ENCODE data around the gene COBL. TPM values are rescaled to one million over a fixed set of nuclear protein-coding genes. Genes with fewer than 3 reads are reported as not detected.

The COBL gene, protein sequence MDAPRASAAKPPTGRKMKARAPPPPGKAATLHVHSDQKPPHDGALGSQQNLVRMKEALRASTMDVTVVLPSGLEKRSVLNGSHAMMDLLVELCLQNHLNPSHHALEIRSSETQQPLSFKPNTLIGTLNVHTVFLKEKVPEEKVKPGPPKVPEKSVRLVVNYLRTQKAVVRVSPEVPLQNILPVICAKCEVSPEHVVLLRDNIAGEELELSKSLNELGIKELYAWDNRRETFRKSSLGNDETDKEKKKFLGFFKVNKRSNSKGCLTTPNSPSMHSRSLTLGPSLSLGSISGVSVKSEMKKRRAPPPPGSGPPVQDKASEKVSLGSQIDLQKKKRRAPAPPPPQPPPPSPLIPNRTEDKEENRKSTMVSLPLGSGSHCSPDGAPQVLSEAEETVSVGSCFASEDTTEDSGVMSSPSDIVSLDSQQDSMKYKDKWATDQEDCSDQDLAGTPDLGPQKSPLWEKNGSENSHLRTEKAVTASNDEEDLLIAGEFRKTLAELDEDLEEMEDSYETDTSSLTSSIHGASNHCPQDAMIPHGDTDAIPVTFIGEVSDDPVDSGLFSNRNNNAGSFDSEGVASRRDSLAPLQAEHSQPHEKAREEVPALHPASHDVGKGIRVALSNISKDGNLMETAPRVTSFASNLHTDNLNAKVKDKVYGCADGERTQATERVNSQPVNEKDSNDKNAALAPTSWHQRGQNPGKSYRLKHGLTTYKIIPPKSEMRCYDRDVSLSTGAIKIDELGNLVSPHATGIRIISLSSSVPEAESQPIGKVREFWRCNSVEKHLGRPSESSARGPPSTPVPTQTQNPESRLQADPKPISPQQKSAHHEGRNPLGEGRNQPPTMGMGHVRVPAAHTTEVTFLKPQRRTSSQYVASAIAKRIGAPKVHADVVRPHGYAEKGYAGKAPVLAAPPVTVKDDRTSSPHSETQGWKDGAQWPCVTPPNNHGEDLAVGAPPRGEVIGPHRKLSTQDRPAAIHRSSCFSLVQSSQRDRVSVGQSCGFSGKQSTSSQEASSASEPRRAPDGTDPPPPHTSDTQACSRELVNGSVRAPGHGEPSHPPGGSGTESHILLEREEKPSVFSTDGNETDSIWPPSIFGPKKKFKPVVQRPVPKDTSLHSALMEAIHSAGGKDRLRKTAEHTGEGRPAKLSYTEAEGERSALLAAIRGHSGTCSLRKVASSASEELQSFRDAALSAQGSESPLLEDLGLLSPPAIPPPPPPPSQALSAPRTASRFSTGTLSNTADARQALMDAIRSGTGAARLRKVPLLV
- 25.7 and 47.1 TPM in 2 replicates for total RNA-seq (ENCODE audit: low replicate concordance)
- long read RNA-seq, partial matches to known transcripts: 7 of 15 reads
- long read RNA-seq, other reads (novel, unspliced or antisense): 8 of 15 reads

DNA sequence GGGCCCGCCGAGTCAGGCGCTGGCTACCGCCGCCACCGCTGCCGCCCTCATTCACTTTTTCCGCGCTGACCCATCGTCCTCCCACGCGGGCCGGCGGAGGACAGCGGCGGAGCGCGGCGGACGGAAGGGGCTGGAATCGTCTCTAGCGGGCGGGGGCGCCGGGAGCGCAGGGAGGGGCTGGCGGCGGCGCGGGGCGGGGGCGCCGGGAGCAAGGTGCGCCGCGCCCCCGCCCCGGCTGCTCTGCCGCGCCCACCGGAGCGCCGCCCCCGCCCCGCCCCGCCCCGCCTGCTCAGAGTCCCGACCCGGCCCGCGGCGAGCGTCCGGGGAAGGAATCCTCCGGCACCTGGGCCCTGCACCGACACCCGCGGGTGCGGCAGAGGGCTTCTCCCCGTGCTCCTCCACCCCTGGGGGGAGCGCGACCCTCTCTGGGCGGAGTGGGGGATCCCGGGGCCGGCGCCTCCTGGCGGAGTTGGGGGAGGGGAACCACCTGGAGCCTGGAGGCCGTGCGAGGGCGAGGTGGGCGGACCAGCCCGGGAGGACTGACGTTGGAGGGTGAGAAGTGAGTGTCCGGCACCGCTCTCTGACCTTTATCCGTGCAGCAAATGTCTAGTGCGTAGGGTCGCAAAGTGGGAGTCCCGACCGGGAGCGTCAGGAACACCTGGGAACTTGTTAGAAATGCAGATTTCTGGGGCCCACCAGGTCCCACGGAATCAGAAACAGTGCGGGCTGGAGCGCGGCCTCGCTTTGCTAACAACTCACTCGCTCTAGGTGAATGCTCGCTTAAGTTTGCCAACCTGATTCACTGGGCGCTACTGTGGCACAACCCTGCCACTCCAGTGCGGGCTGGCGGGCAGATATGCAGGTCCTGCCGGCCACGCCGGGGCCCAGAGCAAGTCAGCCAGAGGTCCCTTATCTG is at the start of gene COBL:
COBL (minus strand) TSS at position 144 of the 916 bp plus-strand sequence. CDS start 176 bp downstream, outside the sequence.
- DNase-seq (ENCODE audit: extremely low spot score, unreplicated experiment): no peak
- Mint-ChIP-seq H3K27me3 (peaks cover 35% of the 10 kb centered on the region), H3K4me1 (ENCODE audit: unreplicated experiment) (peaks cover 16% of the 10 kb centered on the region), H3K4me3 (peak within 1 kb of the TSS; percentile 96), H3K9me3 (no peaks in the 10 kb centered on the region), H3K27ac (peak within 1 kb of the TSS; percentile 99), H3K36me3 (no peaks in the 10 kb centered on the region)
- TF ChIP-seq, protein P1, sequence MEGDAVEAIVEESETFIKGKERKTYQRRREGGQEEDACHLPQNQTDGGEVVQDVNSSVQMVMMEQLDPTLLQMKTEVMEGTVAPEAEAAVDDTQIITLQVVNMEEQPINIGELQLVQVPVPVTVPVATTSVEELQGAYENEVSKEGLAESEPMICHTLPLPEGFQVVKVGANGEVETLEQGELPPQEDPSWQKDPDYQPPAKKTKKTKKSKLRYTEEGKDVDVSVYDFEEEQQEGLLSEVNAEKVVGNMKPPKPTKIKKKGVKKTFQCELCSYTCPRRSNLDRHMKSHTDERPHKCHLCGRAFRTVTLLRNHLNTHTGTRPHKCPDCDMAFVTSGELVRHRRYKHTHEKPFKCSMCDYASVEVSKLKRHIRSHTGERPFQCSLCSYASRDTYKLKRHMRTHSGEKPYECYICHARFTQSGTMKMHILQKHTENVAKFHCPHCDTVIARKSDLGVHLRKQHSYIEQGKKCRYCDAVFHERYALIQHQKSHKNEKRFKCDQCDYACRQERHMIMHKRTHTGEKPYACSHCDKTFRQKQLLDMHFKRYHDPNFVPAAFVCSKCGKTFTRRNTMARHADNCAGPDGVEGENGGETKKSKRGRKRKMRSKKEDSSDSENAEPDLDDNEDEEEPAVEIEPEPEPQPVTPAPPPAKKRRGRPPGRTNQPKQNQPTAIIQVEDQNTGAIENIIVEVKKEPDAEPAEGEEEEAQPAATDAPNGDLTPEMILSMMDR (conservative IDR thresholded peaks at IDR 0.05): no peak

DNA sequence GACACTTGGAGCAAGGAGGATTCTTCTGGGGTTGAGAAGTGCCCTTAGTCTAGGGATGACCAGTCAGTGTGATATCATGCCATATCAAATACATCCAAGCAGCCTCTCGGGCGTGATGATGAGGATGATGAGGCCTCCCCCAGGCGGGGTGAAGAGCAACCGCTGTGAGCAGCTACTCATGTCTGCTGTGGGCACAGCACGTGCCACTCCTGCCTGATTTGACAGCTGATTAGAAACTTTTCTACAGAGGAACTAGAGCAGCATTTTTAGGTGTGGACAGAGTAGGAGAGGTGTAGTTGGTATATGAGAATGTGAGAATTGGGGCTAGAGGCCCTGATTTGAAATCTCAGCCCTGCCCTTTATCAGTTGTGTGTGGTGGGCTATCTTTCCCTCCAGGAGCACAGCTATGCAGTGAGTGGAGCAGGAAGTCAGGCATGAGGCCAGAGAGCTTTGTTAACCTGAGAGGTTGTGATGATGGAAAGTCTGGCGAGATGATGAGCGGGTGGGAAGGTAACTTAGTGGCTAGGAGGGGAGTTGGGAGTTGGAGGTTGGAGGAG is 49.6 kb upstream of the COBL start:
- Mint-ChIP-seq H3K36me3 (no peaks in the 10 kb centered on the region), H3K4me1 (ENCODE audit: unreplicated experiment) (peaks cover 5% of the 10 kb centered on the region), H3K9me3 (peaks cover 7% of the 10 kb centered on the region), H3K4me3 (no peak overlapping the region), H3K27me3 (no peaks in the 10 kb centered on the region), H3K27ac (no peak overlapping the region)
- TF ChIP-seq, protein P1 (conservative IDR thresholded peaks at IDR 0.05): no peak
- no peak for DNase-seq (ENCODE audit: extremely low spot score, unreplicated experiment)

DNA sequence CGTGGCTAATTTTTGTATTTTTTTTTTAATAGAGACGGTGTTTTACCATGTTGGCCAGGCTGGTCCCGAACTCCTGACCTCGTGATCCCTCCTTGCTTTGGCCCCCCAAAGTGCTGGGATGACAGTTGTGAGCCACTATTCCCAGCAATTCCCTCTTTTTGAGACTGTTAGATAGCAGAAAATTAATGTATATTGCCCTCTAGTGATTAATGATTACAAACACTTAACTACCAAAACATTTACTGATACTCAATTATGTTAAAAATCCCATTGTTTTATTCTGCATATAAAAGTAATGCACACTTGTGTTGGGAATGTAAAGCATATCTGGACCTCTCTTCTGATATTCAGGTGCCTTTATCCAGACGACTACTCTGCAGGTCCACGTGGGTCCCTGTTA is 41.2 kb upstream of the COBL start:
- peaks cover 15% of the 10 kb centered on the region for H3K9me3 Mint-ChIP-seq
- H3K4me3 Mint-ChIP-seq: no peak overlapping the region
- no peak for DNase-seq (ENCODE audit: extremely low spot score, unreplicated experiment)
- peaks cover 6% of the 10 kb centered on the region for H3K4me1 Mint-ChIP-seq (ENCODE audit: unreplicated experiment)
- TF ChIP-seq, protein P1 (conservative IDR thresholded peaks at IDR 0.05): no peak
- peak overlapping the region; percentile 20 for H3K27ac Mint-ChIP-seq
- H3K27me3 Mint-ChIP-seq: no peaks in the 10 kb centered on the region
- H3K36me3 Mint-ChIP-seq: no peaks in the 10 kb centered on the region

DNA sequence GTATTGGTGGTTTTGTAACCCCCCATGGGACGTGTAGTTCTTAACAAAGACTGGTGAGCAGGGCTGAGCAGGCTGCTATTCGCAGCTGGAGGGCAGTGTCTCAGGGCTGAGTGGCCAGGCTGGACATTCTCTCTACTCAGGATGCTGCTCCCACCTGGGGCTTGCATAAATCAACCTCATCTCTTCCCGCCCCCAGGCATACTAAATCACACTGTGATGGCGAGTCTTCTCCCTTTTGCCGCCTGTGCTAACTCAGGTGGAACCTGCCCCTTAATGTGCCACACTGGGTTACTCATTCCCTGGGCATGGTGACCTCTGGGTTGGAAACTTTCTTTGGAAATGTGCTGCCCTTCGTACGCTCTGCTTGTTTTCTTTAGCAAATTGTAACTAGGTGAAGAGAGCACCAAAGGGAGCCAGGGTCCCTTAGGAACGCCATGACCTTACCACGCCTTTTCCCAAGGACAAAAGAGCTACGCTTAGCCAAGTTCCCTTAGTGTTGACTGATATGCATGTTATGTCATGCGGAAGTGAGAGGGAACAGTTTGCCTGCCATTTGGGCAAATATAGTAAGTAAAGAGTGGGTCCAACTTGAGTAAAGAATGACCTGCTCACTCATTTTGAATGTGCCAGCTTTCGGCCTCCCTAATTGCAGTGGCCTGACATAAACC is 40.4 kb upstream of the COBL start:
- DNase-seq (ENCODE audit: extremely low spot score, unreplicated experiment): no peak
- Mint-ChIP-seq H3K9me3 (peaks cover 9% of the 10 kb centered on the region), H3K36me3 (no peaks in the 10 kb centered on the region), H3K4me3 (no peak overlapping the region), H3K27me3 (no peaks in the 10 kb centered on the region), H3K27ac (peak overlapping the region; percentile 18), H3K4me1 (ENCODE audit: unreplicated experiment) (peaks cover 6% of the 10 kb centered on the region)
- TF ChIP-seq, protein P1 (conservative IDR thresholded peaks at IDR 0.05): no peak

Measured in type B pancreatic cell (in vitro differentiated cells).